ENCODE results near the gene KIF20B. TPM values are rescaled to one million over a fixed set of nuclear protein-coding genes. Genes with fewer than 3 reads are reported as not detected.

Gene KIF20B
- total and polyA plus RNA-seq, 2 of the 8 experiments (the other 6 are each of a cell fraction or from before 2014, with no cell fraction given), result 4.5 to 72.0 TPM

GRCh38 chr10:89693176-89693575, 8.2 kb upstream of the KIF20B start:
- Histone ChIP-seq H3K9ac (replicated peaks in 1 of 4; ENCODE audit: extremely low read depth in 1 of 4, low read depth in 3 of 4, low read length in 3 of 4) (no peak overlapping the region), H2AFZ (ENCODE audit: low read length) (no peak overlapping the region), H2BK5ac (ENCODE audit: low read depth, low read length) (no peak overlapping the region), H3K27ac (ENCODE audit: low read depth, low read length) (no peak overlapping the region), H2AK5ac (ENCODE audit: low read depth, low read length) (no peak overlapping the region), H3K27me3 (replicated peaks in 1 of 4; ENCODE audit: control insufficient read depth in 3 of 4, extremely low read depth in 1 of 4, insufficient read depth in 3 of 4, low read length in 3 of 4) (no peaks in the 10 kb centered on the region), H3K23ac (ENCODE audit: insufficient read length) (no peak overlapping the region), H2BK120ac (replicated peaks; ENCODE audit: low read depth, low read length) (no peak overlapping the region), H3K14ac (ENCODE audit: insufficient read length) (no peak overlapping the region), H2BK12ac (ENCODE audit: low read depth, low read length) (no peak overlapping the region), H3K9me3 (ENCODE audit: insufficient read depth in 2 of 2, low read depth in 1 of 2, low read length in 1 of 2) (no peaks in the 10 kb centered on the region), H4K5ac (ENCODE audit: insufficient read length, low read depth, low read length) (no peak overlapping the region), H3K23me2 (ENCODE audit: low read depth, low read length) (no peaks in the 10 kb centered on the region), H3K4me1 (replicated peaks in 1 of 4; ENCODE audit: control insufficient read depth in 3 of 4, insufficient read depth in 4 of 4, low read length in 3 of 4) (peaks cover 0 to 3% (median 1%) of the 10 kb centered on the region in 4 experiments; a peak in 2 of 7 replicates), H3K4ac (replicated peaks; ENCODE audit: insufficient read length, low read depth, low read length) (no peak overlapping the region), H3K4me2 (ENCODE audit: insufficient read depth in 1 of 2, low read depth in 2 of 2, low read length in 2 of 2) (no peak overlapping the region), H3K79me2 (ENCODE audit: control insufficient read depth in 1 of 2, insufficient read depth in 2 of 2, low read length in 2 of 2) (no peaks in the 10 kb centered on the region), H3K36me3 (ENCODE audit: control insufficient read depth in 2 of 4, insufficient read depth in 4 of 4, low read length in 3 of 4) (no peaks in the 10 kb centered on the region), H4K20me1 (replicated peaks in 1 of 2; ENCODE audit: control insufficient read depth in 1 of 2, insufficient read depth in 2 of 2, low read length in 2 of 2) (no peaks in the 10 kb centered on the region), H2BK20ac (ENCODE audit: low read length) (no peak overlapping the region), H3K79me1 (ENCODE audit: low read depth, low read length) (no peaks in the 10 kb centered on the region), H2BK15ac (ENCODE audit: low read length) (no peak overlapping the region), H4K8ac (ENCODE audit: extremely low read depth, insufficient read depth, low read length) (no peak overlapping the region), H4K91ac (replicated peaks; ENCODE audit: insufficient read length, low read length) (no peak overlapping the region), H3K4me3 (ENCODE audit: extremely low read depth in 1 of 4, insufficient read depth in 2 of 4, low read depth in 3 of 4, low read length in 4 of 4) (no peak overlapping the region), H3K18ac (ENCODE audit: extremely low read depth, low read length) (no peak overlapping the region), H3K56ac (replicated peaks; ENCODE audit: insufficient read length, low read depth, low read length) (no peak overlapping the region)
- POLR2A ChIA-PET (ENCODE audit: partially characterized antibody), result interaction anchor here (1.4 to 1.9 kb wide), 3 partner anchors 8 to 47 kb away, joined by 3 to 8 read pairs (median 6); partner anchors contain the start of gene KIF20B
- DNase-seq (ENCODE audit: low read depth in 1 of 2, low spot score in 2 of 2) (no peak), FAIRE-seq (no peak)
- WGBS, 2 experiments (ENCODE audit: extremely low coverage in 1 of 2, insufficient coverage in 1 of 2, insufficient read length in 1 of 2, insufficient replicate concordance in 2 of 2, low coverage in 1 of 2, low lambda C conversion rate in 2 of 2, missing lambda C conversion rate in 1 of 2), result 91% methylated on average over 5 of the region's 5 CpGs; no CpG with 5 or more reads in 1 of the 2 experiments
- CTCF ChIA-PET (ENCODE audit: partially characterized antibody), result interaction anchor here (0.8 to 1.0 kb wide), 2 partner anchors 8 to 17 kb away, joined by 3 read pairs; partner anchors contain the start of gene KIF20B
- TF ChIP-seq BACH1 (IDR thresholded peaks at IDR 0.05; ENCODE audit: low read length) (no peak), MAX (IDR thresholded peaks at IDR 0.05) (no peak), KDM5A (IDR thresholded peaks at IDR 0.05; ENCODE audit: low read length) (no peak), HDAC2 (IDR thresholded peaks at IDR 0.05; ENCODE audit: borderline replicate concordance in 1 of 2, low read depth in 2 of 2, low read length in 2 of 2) (no peak), ATF2 (IDR thresholded peaks at IDR 0.05; ENCODE audit: low read length) (no peak), CTCF (IDR thresholded peaks at IDR 0.05; ENCODE audit: control extremely low read depth in 1 of 3, insufficient read depth in 1 of 3, low read depth in 1 of 3, low read length in 3 of 3) (no peak), JUND (IDR thresholded peaks at IDR 0.05; ENCODE audit: low read length) (no peak), BRCA1 (IDR thresholded peaks at IDR 0.05; ENCODE audit: low read depth, low read length) (no peak), TCF12 (IDR thresholded peaks at IDR 0.05; ENCODE audit: low read depth, low read length) (no peak)
